Nephron (organoid): Measurements from ENCODE around the gene GMIP.
"Not testable (repeated sequence)": the region's sequence is repeated elsewhere in the genome, so short reads cannot be mapped to it uniquely, and the experiment has no call there.

Experiments
- H3K27ac Mint-ChIP-seq, 3 experiments: 2 replicates each; pipeline ENCODE4 v1.8.0; 2020; ENCODE audit warnings: mixed read lengths in 3 of 3, mild to moderate bottlenecking in 2 of 3, moderate library complexity in 1 of 3
- H3K27me3 Mint-ChIP-seq: 2 replicates; pipeline ENCODE4 v1.8.0; 2021; ENCODE audit warnings: low read depth, mild to moderate bottlenecking, moderate library complexity, mixed read lengths
- H3K36me3 Mint-ChIP-seq: 2 replicates; pipeline ENCODE4 v1.8.0; 2020; ENCODE audit warnings: low read depth, mixed read lengths
- H3K4me1 Mint-ChIP-seq: 2 replicates; pipeline ENCODE4 v1.8.0; 2020; ENCODE audit warnings: mixed read lengths
- H3K4me3 Mint-ChIP-seq, 3 experiments: 2 replicates each; pipeline ENCODE4 v1.8.0; 2020; ENCODE audit warnings: mild to moderate bottlenecking in 3 of 3, mixed read lengths in 3 of 3, moderate library complexity in 2 of 3
- H3K9me3 Mint-ChIP-seq: 2 replicates; pipeline ENCODE4 v1.8.0; 2020; ENCODE audit warnings: mixed read lengths
- TF ChIP-seq, protein P1 (sequence below), 3 experiments: fragments of 200-600 bp; sonication (generic); IDR thresholded peaks; one replicate each; pipeline ENCODE4 v1.5.0; 2021; ENCODE audit warnings: antibody characterized with exemption in 3 of 3; ENCODE audit not compliant: unreplicated experiment in 3 of 3

Gene GMIP, protein sequence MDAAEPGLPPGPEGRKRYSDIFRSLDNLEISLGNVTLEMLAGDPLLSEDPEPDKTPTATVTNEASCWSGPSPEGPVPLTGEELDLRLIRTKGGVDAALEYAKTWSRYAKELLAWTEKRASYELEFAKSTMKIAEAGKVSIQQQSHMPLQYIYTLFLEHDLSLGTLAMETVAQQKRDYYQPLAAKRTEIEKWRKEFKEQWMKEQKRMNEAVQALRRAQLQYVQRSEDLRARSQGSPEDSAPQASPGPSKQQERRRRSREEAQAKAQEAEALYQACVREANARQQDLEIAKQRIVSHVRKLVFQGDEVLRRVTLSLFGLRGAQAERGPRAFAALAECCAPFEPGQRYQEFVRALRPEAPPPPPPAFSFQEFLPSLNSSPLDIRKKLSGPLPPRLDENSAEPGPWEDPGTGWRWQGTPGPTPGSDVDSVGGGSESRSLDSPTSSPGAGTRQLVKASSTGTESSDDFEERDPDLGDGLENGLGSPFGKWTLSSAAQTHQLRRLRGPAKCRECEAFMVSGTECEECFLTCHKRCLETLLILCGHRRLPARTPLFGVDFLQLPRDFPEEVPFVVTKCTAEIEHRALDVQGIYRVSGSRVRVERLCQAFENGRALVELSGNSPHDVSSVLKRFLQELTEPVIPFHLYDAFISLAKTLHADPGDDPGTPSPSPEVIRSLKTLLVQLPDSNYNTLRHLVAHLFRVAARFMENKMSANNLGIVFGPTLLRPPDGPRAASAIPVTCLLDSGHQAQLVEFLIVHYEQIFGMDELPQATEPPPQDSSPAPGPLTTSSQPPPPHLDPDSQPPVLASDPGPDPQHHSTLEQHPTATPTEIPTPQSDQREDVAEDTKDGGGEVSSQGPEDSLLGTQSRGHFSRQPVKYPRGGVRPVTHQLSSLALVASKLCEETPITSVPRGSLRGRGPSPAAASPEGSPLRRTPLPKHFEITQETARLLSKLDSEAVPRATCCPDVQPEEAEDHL

DNA sequence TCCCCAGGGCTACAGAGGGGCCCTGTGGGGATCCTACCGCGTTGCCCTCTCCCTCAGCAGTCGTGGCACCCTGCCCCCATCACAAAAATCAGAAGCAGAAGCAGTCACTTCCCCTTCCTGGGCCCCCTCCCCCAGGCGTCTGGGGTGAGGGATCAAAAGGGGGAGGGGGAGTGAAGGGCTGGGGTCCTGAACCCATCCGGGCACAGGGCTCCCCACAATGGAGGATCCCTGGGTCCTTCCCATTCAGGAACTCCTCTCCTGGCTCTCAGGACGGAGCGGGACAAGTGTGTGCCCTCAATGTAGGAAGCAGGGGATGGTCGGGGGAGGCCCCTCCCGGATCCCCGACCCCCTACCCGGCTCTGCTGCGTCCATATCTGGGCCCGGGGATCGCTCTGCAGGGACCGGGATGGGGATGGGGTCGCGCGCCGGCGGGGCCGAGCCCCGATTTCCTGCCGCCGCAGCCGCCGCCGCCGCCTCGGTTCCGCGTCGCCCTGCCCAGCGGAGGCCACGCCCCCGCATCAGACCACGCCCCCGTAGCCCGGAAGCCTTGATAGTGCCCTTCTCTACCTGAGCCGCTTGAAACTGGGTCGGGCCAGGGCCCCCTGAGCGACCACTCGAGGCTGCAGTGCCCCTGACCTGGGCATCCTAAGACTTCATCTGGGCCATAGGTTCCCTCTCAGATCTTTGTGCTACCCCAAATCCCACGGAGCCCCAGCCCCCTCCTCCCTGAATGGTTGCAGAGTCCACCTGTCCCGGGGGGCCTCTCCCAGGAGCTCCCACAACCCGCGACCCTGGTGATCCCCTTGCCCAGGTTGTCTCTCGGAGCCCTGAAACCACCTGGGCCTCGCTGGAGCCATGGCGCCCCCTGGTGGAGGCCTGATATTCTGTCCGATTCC is at the start of gene GMIP:
Gene GMIP (minus strand): TSS at position 500 of the 896 bp plus-strand sequence. CDS start 128 bp downstream, at position 372.
- peaks cover 9% of the 10 kb centered on the region for H3K4me1 Mint-ChIP-seq
- H3K36me3 Mint-ChIP-seq, result peaks cover 21% of the 10 kb centered on the region
- H3K27ac Mint-ChIP-seq, result peak within 1 kb of the TSS in 2 of 3 experiments; percentile 57 to 87

DNA sequence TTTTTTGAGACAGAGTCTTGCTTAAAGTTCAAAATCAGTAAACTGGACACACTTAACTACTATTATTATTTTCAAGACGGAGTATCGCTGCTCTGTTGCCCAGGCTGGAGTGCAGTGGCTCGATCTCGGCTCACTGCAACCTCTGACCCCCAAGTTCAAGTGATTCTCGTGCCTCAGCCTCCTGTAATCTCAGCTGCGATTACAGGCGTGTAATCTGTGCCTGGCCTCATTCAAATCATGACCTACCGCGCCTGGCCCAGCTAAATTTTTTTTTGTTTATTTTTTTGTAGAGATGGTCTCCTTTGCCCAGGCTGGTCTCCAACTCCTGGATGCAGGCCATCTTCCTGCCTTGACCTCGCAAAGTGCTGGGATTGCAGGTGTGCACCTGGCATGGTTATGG is 48.2 kb upstream of the GMIP start:
- Mint-ChIP-seq H3K4me3 (no peak overlapping the region), H3K4me1 (no peaks in the 10 kb centered on the region), H3K27me3 (no peaks in the 10 kb centered on the region), H3K36me3 (peaks cover 13% of the 10 kb centered on the region), H3K9me3 (peaks cover 20% of the 10 kb centered on the region), H3K27ac (no peak overlapping the region)
- TF ChIP-seq, protein P1, sequence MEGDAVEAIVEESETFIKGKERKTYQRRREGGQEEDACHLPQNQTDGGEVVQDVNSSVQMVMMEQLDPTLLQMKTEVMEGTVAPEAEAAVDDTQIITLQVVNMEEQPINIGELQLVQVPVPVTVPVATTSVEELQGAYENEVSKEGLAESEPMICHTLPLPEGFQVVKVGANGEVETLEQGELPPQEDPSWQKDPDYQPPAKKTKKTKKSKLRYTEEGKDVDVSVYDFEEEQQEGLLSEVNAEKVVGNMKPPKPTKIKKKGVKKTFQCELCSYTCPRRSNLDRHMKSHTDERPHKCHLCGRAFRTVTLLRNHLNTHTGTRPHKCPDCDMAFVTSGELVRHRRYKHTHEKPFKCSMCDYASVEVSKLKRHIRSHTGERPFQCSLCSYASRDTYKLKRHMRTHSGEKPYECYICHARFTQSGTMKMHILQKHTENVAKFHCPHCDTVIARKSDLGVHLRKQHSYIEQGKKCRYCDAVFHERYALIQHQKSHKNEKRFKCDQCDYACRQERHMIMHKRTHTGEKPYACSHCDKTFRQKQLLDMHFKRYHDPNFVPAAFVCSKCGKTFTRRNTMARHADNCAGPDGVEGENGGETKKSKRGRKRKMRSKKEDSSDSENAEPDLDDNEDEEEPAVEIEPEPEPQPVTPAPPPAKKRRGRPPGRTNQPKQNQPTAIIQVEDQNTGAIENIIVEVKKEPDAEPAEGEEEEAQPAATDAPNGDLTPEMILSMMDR (IDR thresholded peaks at IDR 0.05; ENCODE audit: unreplicated experiment in 3 of 3), result no peak

More for the DNA sequence above, at the start of gene GMIP:
- TF ChIP-seq, protein P1 (IDR thresholded peaks at IDR 0.05; ENCODE audit: unreplicated experiment in 3 of 3), result peak; percentile 87 to 96 (median 92)
- Mint-ChIP-seq H3K4me3 (peak within 1 kb of the TSS; percentile 93 to 98 (median 95)), H3K9me3 (no peaks in the 10 kb centered on the region), H3K27me3 (peaks cover 7% of the 10 kb centered on the region)

DNA sequence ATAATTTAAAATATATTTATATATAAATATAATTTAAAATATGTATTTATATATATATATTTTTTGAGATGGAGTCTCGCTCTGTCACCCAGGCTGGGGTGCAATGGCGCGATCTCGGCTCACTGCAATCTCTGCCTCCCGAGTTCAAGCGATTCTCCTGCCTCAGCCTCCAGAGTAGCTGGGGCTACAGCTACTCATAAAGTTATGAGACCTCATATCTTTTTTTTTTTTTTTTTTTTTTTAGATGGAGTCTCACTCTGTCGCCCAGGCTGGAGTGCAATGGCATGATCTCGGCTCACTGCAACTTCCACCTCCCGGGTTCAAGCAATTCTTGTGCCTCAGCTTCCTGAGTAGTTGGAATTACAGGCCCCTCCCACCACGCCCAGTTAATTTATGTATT is 45.6 kb upstream of the GMIP start:
- H3K27ac Mint-ChIP-seq, H3K27me3 Mint-ChIP-seq, H3K4me3 Mint-ChIP-seq, H3K4me1 Mint-ChIP-seq: not testable (repeated sequence)
- H3K36me3 Mint-ChIP-seq, result peaks cover 21% of the 10 kb centered on the region
- H3K9me3 Mint-ChIP-seq, result peaks cover 19% of the 10 kb centered on the region

DNA sequence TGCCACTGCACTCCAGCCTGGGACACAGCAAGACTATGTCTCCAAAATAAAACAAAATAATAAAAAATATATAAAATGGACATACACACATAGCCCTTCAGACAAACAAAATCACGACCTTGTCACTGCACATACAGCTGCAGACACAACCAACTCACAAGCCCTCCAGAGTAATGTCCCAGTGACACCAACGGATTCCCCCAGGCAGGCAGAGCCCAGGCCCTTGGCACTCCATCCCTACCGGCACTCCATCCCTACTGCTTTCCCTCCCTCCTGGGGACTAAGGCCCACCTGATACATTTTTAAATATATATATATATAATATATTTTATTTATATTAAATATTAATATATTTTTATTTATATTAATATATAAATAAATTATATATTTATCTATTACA is 43.6 kb upstream of the GMIP start:
- TF ChIP-seq, protein P1 (IDR thresholded peaks at IDR 0.05; ENCODE audit: unreplicated experiment in 3 of 3), result no peak
- Mint-ChIP-seq H3K9me3 (peaks cover 28% of the 10 kb centered on the region), H3K4me3 (no peak overlapping the region), H3K27ac (no peak overlapping the region), H3K4me1 (no peaks in the 10 kb centered on the region), H3K27me3 (no peaks in the 10 kb centered on the region), H3K36me3 (peaks cover 36% of the 10 kb centered on the region)

DNA sequence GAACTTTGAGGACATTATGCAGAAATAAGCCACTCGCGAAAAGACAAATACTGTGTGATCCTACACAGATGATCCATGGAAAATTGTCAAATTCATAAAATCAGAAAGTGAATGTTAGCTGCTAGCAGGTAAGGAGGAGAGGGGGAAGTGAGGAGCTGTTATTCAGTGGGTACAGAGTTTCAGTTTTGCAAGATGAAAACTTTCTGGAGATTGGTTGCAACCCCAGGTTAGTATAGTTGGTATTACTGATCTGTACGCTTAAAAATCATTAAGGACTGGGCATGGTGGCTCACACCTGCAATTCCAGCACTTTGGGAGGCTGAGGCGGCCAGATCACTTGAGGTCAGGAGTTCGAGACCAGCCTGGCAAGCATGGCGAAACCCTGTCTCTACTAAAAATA is 43.1 kb upstream of the GMIP start:
- no peaks in the 10 kb centered on the region for H3K27me3 Mint-ChIP-seq
- no peak overlapping the region for H3K4me3 Mint-ChIP-seq

DNA sequence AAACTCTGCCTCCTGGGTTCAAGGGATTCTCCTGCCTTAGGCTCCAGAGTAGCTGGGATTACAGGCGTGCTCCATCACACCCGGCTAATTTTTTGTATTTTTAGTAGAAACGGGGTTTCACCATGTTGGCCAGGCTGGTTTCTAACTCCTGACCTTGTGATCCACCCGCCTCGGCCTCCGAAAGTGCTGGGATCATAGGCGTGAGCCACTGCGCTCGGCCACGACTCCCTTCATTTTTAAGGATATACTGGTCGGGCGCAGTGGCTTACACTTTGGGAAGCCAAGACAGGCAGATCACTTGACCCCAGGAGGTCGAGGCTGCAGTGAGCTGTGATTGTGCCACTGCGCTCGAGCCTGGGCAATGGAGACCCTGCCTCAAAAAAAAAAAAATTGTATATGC is 42.7 kb upstream of the GMIP start:
- not testable (repeated sequence) for H3K4me3 Mint-ChIP-seq, H3K4me1 Mint-ChIP-seq, H3K27ac Mint-ChIP-seq, H3K27me3 Mint-ChIP-seq
- H3K9me3 Mint-ChIP-seq, result peaks cover 30% of the 10 kb centered on the region
- H3K36me3 Mint-ChIP-seq, result peaks cover 41% of the 10 kb centered on the region

More for the DNA sequence above, 43.1 kb upstream of the GMIP start:
- Mint-ChIP-seq H3K4me1 (no peaks in the 10 kb centered on the region), H3K9me3 (peaks cover 28% of the 10 kb centered on the region), H3K27ac (no peak overlapping the region), H3K36me3 (peaks cover 36% of the 10 kb centered on the region)
- TF ChIP-seq, protein P1 (IDR thresholded peaks at IDR 0.05; ENCODE audit: unreplicated experiment in 3 of 3), result no peak
